ENCODE results near the gene TIMM50. TPM values are rescaled to one million over a fixed set of nuclear protein-coding genes. Genes with fewer than 3 reads are reported as not detected.

Gene TIMM50
- total RNA-seq, 1 experiment from 2014 or later: 85.5 TPM

GRCh38 chr19:39489756-39490155 is 9.1 kb downstream of the TIMM50 start:
- no peaks in the 10 kb centered on the region for H3K79me2 ChIP-seq (ENCODE audit: low read depth)
- ChIA-PET CTCF (no interaction called here), POLR2A (ENCODE audit: unreplicated experiment) (no interaction called here)
- H3K9me2 ChIP-seq (ENCODE audit: insufficient read depth): no peaks in the 10 kb centered on the region
- TF ChIP-seq EZH2 (IDR thresholded peaks at IDR 0.05; ENCODE audit: low read depth): no peak
- TF ChIP-seq, protein P1, sequence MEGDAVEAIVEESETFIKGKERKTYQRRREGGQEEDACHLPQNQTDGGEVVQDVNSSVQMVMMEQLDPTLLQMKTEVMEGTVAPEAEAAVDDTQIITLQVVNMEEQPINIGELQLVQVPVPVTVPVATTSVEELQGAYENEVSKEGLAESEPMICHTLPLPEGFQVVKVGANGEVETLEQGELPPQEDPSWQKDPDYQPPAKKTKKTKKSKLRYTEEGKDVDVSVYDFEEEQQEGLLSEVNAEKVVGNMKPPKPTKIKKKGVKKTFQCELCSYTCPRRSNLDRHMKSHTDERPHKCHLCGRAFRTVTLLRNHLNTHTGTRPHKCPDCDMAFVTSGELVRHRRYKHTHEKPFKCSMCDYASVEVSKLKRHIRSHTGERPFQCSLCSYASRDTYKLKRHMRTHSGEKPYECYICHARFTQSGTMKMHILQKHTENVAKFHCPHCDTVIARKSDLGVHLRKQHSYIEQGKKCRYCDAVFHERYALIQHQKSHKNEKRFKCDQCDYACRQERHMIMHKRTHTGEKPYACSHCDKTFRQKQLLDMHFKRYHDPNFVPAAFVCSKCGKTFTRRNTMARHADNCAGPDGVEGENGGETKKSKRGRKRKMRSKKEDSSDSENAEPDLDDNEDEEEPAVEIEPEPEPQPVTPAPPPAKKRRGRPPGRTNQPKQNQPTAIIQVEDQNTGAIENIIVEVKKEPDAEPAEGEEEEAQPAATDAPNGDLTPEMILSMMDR (conservative IDR thresholded peaks at IDR 0.05): no peak
- DNase-seq: no peak
- no TSS peak for BruUV-seq (replicated peaks)
- H3K27me3 ChIP-seq (ENCODE audit: insufficient read depth, low read depth): no peaks in the 10 kb centered on the region
- H3K4me1 ChIP-seq (replicated peaks; ENCODE audit: insufficient read depth): peaks cover 5% of the 10 kb centered on the region; the same call in 1 of the 2 replicates
- H3K4me2 ChIP-seq: no peak overlapping the region
- no peak overlapping the region for H3K27ac ChIP-seq
- H3F3A ChIP-seq (ENCODE audit: insufficient read depth, low read depth): peaks cover 11% of the 10 kb centered on the region; the same call in 1 of the 2 replicates
- H4K20me1 ChIP-seq (ENCODE audit: insufficient read depth): no peaks in the 10 kb centered on the region
- intact Hi-C loops (cut with micrococcal nuclease; ENCODE audit: unreplicated experiment): no loop called here
- no peak overlapping the region for H3K4me3 ChIP-seq
- no peak overlapping the region for H2AFZ ChIP-seq
- no peaks in the 10 kb centered on the region for H3K9me3 ChIP-seq (ENCODE audit: insufficient read depth, low read depth)
- H3K36me3 ChIP-seq (ENCODE audit: low read depth): peaks cover 10% of the 10 kb centered on the region; the same call in 1 of the 2 replicates

DNA sequence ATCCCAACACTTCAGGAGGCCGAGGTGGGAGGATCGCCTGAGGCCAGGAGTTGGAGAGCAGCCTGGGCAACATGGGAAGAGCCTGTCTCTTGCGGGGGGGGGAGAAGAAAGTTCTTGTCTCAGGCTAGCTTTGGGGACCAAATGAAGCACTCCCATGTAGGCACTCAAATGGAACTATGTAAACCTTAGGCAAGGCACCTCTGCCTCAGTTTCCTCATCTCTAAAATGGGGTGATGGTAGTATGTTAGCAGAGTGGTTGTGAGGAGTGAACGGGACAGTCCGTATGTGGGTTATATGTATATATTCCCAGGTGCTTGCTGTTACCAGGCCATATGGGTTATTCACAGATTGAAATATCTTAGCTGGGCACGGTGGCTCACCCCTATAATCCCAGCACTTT is 11.6 kb downstream of the TIMM50 start:
- no peaks in the 10 kb centered on the region for H3K9me2 ChIP-seq (ENCODE audit: insufficient read depth)
- BruUV-seq (replicated peaks): no TSS peak
- CTCF ChIA-PET: no interaction called here

DNA sequence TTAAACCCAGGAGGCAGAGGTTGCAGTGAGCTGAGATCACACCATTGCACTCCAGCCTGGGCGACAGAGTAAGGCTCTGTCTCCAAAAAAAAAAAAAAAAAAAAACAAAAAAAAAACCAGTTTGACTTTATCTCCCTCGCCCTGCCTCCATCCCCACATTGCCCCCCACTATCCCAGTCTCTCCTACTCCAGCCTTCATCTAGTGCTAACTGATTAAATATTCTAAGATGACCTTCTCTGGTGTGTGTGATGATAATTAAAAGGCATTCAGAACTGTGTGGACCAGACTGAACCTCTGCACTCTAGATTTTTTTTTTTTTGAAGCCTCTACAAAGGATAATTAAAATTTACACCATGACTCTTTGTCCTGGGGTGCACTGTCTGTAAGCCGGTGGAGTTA is 12.2 kb downstream of the TIMM50 start:
- Histone ChIP-seq H3K4me2 (no peak overlapping the region; the same call in 1 of the 2 replicates), H3K27me3 (ENCODE audit: insufficient read depth, low read depth) (peaks cover 9% of the 10 kb centered on the region), H3K4me3 (no peak overlapping the region), H4K20me1 (ENCODE audit: insufficient read depth) (no peaks in the 10 kb centered on the region), H3K9me3 (ENCODE audit: insufficient read depth, low read depth) (no peaks in the 10 kb centered on the region), H3K36me3 (ENCODE audit: low read depth) (peaks cover 9% of the 10 kb centered on the region; the same call in 1 of the 2 replicates), H3K27ac (no peak overlapping the region), H3K4me1 (replicated peaks; ENCODE audit: insufficient read depth) (peaks cover 5% of the 10 kb centered on the region; the same call in 1 of the 2 replicates), H3K9me2 (ENCODE audit: insufficient read depth) (no peaks in the 10 kb centered on the region), H3F3A (ENCODE audit: insufficient read depth, low read depth) (peaks cover 16% of the 10 kb centered on the region; the same call in 1 of the 2 replicates), H3K79me2 (ENCODE audit: low read depth) (no peaks in the 10 kb centered on the region), H2AFZ (no peak overlapping the region)
- ChIA-PET CTCF (interaction anchor here (0.6 kb wide), 1 partner anchor 47 kb away, joined by 5 read pairs; no protein-coding TSS in a partner anchor), POLR2A (ENCODE audit: unreplicated experiment) (no interaction called here)
- BruUV-seq (replicated peaks): no TSS peak
- intact Hi-C loops (cut with micrococcal nuclease; ENCODE audit: unreplicated experiment): no loop called here
- no peak for DNase-seq
- TF ChIP-seq, protein P1 (conservative IDR thresholded peaks at IDR 0.05): no peak
- TF ChIP-seq EZH2 (IDR thresholded peaks at IDR 0.05; ENCODE audit: low read depth): no peak

More for the DNA sequence above, 11.6 kb downstream of the TIMM50 start:
- H2AFZ ChIP-seq: no peak overlapping the region
- H3K4me2 ChIP-seq: no peak overlapping the region
- peaks cover 10% of the 10 kb centered on the region; the same call in 1 of the 2 replicates for H3K36me3 ChIP-seq (ENCODE audit: low read depth)
- H3K4me1 ChIP-seq (replicated peaks; ENCODE audit: insufficient read depth): peaks cover 5% of the 10 kb centered on the region; the same call in 1 of the 2 replicates
- no peak overlapping the region for H3K4me3 ChIP-seq
- DNase-seq: no peak
- H3K9me3 ChIP-seq (ENCODE audit: insufficient read depth, low read depth): no peaks in the 10 kb centered on the region
- no peak overlapping the region for H3K27ac ChIP-seq
- peaks cover 3% of the 10 kb centered on the region; the same call in 1 of the 2 replicates for H3K27me3 ChIP-seq (ENCODE audit: insufficient read depth, low read depth)
- H3K79me2 ChIP-seq (ENCODE audit: low read depth): no peaks in the 10 kb centered on the region
- H3F3A ChIP-seq (ENCODE audit: insufficient read depth, low read depth): peaks cover 13% of the 10 kb centered on the region; the same call in 1 of the 2 replicates
- H4K20me1 ChIP-seq (ENCODE audit: insufficient read depth): no peaks in the 10 kb centered on the region
- intact Hi-C loops (cut with micrococcal nuclease; ENCODE audit: unreplicated experiment): no loop called here
- TF ChIP-seq, protein P1 (conservative IDR thresholded peaks at IDR 0.05): no peak
- TF ChIP-seq EZH2 (IDR thresholded peaks at IDR 0.05; ENCODE audit: low read depth): no peak
- POLR2A ChIA-PET (ENCODE audit: unreplicated experiment): no interaction called here

Measured in PC-9 (cell line).